Frontal cortex (tissue), 4 donors: ENCODE measurements around the gene LRRC55. TPM values are rescaled to one million over a fixed set of nuclear protein-coding genes. Genes with fewer than 3 reads are reported as not detected.

Source experiments
- DNase-seq, 2 donors: peaks; one replicate each; pipeline ENCODE4 v3.0.0; 2012; ENCODE audit warnings: low spot score in 2 of 2
- FAIRE-seq: peaks from 2 replicates; lab custom pipeline; 2012; peaks lifted over from hg19 to GRCh38; lab: Jason Lieb, UNC
- total RNA-seq: library from RNA; depleted of rRNA; stranded (reverse); fragments of >200 nt; gene quantifications from one replicate; pipeline ENCODE4 v1.2.3, GENCODE V29; 2014
- donor health status: control.
- donor health status: control.
- donor health status: control.

LRRC55 gene
- total RNA-seq, 1 donor from 2014 or later = 15.9 TPM

DNA sequence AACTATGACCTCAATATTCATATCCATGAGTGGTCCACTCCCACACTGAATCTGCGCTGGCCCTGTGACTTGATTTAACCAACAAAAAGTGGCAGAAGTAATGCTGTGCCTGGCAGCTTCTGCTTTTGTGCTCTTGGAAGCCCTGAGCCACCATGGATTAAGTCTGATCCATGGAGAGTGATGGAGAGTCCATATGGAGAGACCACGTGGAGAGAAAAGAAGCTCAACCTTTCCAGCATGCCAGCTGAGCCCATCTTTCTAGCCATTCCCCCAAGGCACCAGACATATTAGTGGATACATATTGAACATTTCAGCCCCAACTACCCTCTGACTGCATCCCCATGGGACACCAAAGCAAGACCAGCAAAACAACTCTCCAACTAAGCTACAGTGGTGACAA is 16.0 kb downstream of the LRRC55 start:
- DNase-seq = no peak
- FAIRE-seq = no peak

DNA sequence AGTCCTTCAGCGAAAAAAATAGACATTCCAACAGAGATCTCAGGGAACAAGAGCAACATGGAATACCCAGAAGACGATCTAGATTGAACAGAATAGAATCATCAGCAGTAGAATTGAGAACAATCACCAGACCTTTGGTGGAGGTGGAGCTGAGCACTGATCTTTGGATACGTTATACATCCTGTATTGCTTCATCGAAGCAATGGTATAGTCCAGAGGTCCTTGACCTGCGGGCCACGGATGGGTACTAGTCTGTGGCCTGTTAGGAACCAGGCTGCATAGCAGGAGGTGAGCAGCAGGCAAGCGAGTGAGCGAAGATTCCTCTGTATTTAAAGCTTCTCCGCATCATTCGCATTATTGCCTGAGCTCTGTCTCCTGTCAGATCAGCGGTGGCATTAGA is 17.6 kb downstream of the LRRC55 start:
- DNase-seq (no peak), FAIRE-seq (no peak)

DNA sequence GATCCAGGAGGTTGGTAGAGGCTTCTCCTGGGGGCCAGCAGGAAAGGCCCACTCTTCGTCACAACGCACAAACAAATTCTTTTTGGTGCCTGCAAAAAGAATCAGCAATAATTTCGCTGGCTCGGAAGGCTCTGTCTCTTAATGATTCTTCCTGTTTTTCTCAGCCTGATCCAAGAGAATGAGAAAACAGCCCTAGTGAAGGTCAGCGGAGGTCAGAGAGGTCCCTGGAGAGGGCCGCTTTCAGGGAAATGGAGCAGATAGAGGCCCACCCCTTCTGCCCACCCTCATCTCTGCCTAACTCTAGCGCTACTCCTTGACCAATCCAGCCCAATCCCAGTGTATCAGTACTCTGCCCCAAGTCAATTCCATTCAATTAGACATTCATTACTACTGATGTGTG is 19.2 kb downstream of the LRRC55 start:
- FAIRE-seq = no peak

DNA sequence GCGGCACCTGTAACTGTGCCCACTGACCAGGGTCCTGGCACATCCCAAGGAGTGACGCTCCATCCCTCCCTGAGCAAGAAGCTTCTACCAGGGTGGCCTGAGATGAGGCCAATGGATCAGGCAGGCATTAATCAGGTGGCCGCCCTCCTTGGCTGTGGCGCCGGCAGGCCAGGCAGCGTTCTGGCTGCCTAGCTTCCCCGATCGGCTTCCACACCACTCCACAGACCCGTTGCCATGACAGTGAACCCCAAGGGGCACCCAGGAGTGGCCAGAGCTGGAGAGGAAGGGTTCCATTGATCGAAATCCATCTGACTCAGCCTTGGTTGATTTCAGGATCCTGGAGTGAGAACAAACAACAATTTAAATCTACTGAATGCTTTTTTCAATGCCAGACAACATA is 20.5 kb downstream of the LRRC55 start:
- no peak for FAIRE-seq
- no peak for DNase-seq

More for the DNA sequence above, 19.2 kb downstream of the LRRC55 start:
- DNase-seq = no peak

DNA sequence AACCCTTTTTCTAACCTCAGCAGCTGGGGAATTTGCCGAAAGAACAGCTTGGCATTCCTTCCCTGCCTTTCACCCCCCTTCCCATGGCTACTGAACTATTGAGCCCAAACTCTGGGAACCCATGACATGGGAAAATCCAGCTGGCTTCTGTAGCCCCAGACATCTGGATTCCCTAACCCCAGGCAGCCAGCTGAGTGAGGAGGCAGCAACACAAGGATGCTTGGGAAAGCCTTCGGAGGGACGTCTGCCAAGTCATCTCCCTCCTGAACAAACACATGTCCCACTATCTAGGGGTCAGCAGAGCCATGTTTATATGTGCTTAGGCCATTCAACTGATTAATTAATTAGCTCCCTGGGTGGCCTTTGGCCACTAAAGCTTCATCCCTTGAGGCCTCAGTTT is 21.6 kb downstream of the LRRC55 start:
- no peak for DNase-seq

DNA sequence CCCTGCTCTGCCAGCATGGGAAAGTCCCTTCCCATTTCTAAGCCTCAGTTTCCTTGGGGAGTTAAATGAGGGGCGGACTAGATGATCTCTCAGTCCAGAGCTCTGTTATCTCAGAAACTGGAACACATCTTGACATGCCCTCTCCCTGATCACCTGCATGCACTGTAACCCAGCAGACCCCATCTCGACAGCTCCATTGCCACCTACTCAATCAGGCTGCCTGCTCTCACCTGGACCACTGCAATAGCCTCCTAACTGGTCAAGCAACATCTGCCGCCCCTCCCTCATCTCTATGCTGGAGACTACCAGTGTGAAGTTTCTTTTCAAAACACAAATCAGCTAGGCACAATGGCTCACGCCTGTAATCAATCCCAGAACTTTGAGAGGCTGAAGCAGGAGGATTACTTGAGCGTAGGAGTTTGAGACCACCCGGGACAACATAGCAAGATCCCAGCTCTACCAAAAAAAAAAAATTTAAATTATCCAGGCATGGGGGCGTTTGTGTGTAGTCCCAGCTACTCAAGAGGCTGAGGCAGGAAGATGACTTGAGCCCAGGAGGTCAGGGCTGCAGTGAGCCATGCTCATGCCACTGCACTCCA is 22.2 kb downstream of the LRRC55 start:
- no peak for FAIRE-seq

More for the DNA sequence above, 21.6 kb downstream of the LRRC55 start:
- no peak for FAIRE-seq

DNA sequence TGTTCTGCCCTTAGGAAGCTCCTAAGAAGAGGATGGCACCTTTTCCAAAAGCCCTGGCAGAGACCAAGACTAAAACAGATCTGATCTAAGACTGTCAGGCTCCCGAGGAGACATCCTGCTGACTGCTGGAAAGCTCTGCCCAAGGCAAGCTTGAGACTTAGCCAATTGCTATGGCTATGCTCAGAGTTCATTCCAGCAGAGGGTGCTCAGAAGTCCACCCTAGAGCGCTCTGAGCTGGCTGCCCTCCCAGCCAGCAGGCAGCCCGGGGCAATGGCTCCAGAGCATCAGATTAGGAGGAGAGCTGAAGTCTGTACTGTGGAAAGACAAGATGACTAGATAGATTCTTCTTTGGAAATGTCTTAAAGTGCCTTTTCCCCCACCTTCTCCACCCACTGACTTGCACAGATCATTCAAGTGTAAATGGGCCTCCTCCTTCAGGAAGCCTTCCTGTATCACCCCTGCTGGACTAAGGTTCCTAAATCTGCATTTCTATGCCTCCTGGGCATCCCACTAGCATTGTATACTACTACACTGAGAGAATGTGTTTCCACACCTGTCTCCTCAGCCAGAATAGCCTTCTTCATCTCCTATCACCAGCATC is 23.4 kb downstream of the LRRC55 start:
- DNase-seq = no peak
- FAIRE-seq = no peak

More for the DNA sequence above, 22.2 kb downstream of the LRRC55 start:
- no peak for DNase-seq

DNA sequence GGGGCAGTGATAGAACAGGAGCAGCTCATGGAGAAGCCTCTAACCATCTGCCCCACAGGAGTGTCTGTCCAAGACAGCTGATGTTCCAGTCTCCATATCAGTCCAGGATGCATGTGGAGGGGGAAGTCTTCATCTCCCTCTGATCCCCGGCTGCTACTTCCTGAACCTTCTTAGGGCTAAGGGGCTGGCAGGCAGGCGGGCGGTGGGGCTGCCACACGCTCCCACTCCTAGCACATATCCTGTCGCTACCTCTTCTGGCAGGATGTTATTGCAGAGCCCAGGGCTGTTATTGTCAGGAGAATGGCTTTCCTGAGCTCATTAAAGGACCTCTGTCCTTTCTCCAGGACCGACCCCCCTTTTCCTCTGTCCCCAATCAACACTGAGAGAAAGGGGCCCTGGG is 25.4 kb downstream of the LRRC55 start:
- no peak for DNase-seq
- FAIRE-seq = no peak

DNA sequence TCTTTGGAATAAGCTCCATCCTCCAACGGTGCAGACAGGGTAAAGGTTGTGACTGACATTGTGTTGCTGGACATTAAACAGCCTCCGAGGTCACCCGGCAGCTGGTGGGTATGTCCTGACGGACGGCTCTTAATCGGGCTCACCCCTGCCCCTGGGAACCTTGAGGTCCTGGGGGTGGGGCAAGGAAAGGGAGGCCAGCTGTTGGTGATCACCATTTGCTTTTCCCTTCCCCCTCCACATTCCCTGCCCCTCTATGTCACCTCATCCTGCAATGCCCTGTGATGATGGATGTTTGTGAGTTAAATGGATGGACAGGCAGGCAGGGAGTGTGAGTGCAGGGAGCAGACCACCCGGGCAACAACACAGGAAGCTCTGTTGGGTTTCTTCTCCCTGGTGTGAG is 29.0 kb downstream of the LRRC55 start:
- DNase-seq (no peak), FAIRE-seq (no peak)

DNA sequence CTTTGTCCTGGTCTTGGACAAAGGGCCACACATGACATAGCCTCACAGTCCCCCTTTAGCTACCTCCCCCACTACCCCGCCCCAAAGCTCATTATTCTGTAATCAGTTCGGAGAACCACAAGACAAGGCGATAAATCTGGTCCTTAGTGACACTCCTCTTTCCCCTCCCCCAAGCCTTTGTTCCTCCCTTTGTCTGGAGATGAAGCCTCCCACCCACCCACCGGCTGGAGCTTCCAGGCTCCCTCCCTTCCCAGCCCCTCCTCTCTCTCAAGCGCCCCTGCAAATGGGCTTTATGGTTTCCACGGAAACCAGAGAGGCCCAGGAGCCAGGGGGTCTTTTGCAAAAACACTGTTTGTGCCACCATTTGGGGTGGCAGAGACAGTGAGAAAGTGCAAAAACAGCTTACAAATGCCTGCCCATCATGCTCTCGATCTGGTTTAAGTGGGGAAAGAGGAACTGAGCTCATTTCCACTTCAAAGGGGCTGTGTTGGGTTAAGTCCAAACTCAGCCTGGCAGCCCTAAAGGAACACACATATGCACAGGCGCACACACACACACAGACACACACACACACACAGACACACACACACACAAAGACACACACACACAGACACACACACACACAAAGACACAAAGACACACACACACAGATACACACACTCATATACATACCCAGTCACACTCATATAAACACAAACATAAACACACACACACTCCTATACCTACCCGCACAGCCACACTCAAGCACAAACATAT is 31.8 kb downstream of the LRRC55 start:
- no peak for DNase-seq
- FAIRE-seq = no peak

DNA sequence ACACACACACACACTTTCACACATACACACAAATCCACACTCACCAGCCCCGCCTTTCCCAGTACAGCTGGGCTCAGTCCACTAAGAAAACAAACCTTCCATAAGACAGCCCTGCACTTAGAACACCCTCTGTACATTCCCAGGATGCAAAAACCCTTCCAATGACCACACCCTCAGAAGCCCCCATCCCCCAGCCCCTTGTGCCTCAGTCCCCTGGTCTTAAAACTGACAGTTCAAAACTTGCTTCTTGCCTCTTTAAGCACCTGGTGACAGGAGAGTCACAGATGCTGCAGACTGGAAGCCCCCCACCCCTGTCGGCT is 32.3 kb downstream of the LRRC55 start:
- FAIRE-seq (no peak), DNase-seq (no peak)

DNA sequence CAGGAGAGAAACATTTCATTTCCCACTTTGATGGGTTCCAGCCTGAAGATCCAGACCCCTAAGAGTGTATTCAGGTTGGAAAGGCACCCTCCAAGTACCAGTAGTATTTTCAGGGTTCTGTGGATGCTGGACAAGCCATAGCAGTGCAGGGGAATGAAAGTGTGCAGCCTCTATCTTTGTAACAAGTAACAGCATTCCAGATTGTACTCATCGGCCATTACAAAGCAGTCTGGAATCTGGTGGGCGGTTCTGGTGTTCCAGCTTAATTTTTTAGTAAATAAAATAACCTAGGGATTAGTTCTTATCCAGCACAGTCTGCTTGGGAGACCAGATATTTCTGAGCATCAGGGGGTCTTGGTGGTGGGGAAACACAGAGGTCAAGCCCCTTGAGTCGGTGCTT is 32.7 kb downstream of the LRRC55 start:
- FAIRE-seq = no peak
- DNase-seq = no peak

DNA sequence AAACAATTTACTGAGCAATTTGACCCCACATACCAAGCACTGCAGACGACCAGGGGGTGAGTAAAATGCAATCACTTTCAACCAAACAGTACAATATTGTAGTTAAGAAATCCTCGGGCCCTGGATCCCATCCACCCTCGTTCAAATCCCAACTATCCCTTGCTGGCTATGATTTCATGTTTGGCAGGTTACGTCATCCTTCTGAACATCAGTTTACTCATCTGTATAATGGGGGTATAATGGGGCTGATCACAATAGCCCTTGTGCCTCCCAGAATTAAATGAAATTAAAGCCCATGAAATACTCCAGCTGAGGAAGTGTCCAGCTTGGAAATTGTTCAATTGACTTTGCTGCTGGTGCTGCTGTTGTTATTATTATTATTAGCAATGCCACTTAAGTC is 34.7 kb downstream of the LRRC55 start:
- no peak for FAIRE-seq

DNA sequence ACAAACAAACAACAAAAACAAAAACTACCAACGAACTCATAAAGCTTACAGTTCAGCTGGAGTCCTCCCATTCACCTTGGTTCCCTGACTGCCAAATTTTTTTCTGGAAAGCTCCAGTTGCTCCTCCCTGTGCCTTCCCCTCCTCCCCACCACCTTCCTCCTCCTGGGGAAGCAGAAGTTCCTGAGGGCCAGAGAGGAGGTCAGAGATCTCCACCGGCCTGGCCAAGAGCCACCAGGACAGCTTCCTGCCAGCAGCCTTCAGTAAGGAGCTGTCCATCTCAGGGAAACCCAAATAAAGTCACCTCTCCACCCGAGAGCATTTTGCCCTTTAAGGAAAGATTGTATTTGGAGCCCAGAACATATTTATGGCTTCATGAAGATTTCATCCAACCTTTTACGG is 35.3 kb downstream of the LRRC55 start:
- FAIRE-seq (no peak), DNase-seq (no peak)

More for the DNA sequence above, 34.7 kb downstream of the LRRC55 start:
- no peak for DNase-seq

DNA sequence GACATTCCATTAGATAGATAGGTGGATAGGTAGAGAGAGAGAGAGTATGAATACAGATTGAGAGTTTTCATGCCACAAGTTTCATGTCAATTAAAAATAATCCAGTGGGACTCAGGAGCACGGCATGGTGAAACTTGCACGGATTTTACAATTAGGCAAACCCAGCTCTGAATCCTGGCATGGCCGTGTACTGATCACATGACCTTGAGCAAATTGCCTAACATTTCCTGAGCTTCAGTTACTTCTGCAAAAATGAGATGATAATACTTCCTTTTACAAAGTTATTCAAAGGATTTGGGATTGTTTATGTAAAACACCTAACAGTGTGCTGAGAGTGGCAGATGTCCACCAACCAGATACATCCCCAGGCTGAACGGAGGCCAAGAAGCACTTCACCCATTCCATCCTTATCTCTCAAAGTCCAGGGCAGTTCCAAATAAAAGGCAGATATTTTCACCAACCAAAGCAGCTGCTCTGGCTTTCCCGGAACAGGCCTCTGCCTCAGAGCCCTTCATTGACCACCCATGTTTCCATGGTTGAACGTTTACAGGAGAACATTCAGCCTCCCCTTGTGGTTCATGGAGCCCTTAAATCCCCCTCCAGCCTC is 37.4 kb downstream of the LRRC55 start:
- no peak for DNase-seq

DNA sequence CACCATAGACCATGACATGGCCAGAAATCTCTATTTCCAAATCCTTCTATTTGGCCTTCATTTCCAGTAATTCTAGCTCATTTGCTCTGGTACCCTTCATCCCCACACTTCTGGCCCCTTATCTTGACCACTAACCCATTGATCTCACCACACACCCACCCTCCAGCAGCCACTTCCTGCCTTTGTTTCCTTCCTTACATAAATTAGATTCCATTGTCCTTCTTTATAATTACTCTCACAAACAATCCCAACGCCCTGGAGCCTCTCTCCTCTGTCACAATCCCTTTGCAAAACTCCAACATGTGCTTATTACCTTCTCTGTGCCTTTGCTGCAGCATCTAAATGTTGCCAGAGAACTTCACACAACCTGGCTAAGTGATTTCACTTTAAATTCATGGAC is 40.5 kb downstream of the LRRC55 start:
- no peak for FAIRE-seq
- no peak for DNase-seq

More for the DNA sequence above, 37.4 kb downstream of the LRRC55 start:
- FAIRE-seq = no peak

DNA sequence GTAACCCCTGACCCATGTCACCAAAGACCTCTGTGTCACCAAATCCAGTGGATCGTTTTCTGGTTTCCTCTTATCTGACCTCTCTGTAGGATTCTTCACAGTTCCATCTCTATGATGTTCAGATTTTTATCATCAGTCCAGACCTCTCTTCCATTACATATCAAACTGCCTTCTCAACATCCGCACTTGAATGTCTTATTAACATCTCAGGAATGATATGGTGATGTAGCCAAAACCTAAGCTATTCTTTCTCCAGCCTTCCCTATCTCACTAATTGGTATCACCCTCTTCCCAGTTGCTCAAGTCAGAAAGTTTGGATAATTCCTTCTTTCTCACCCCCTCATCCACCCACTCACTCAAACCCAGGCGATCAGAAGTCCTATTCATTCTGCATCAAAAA is 41.8 kb downstream of the LRRC55 start:
- DNase-seq = no peak
- FAIRE-seq = no peak

DNA sequence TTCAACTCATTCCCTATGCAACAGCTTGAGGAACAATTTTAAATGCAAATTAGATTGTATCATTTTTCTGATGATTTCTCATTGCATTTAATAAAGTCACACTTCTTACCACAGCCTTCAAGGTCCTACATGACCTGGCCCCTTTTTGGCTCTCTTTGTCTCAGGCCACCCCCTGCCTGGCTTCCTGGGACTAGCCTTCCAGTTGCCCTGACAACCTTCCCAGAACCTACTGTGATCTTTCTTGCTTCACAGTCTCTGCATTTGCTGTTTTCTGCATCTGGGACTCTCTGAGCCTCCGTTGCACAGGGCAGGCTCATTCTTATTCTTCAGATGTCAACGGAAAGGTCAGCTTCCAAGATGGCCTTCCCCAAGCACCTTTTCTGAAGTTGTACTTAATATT is 42.4 kb downstream of the LRRC55 start:
- DNase-seq (no peak), FAIRE-seq (no peak)

DNA sequence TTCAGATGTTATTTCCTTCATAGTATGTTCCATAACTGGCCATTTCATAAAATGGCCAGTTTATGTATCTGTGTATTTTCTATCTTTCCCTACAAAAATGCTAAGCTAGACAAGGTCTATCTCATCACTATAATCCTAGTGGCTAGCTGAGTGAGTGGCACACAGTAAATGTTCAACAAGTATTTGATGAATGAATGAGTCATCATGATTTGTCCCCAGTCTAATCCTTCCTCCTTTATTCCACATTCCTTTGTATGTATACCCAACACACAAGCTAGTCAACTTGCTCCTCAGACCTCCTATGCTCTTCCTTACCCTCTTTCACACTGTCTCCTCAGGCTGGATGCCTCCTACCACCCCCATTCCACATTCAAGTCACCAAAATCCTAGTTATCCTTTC is 42.8 kb downstream of the LRRC55 start:
- no peak for FAIRE-seq
- no peak for DNase-seq

DNA sequence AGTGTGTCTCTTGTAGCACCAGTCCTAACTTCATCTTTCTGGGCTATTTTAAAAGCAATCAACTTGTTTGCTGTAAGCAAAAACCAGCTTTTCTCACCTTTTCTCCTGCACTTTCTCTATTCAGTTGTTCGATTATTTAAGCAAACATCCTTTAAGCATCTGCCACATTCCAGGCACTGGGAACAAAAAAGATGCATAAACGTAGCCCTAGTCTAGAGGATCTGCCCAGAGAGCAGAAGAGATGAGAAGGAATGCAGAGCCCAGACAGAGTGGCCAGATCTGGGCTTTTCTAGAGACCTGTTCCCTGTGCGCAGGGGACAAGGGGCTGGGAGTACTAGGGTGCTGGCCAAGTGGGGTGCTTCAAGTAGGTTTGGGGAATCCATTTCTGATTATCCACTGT is 46.8 kb downstream of the LRRC55 start:
- no peak for DNase-seq

DNA sequence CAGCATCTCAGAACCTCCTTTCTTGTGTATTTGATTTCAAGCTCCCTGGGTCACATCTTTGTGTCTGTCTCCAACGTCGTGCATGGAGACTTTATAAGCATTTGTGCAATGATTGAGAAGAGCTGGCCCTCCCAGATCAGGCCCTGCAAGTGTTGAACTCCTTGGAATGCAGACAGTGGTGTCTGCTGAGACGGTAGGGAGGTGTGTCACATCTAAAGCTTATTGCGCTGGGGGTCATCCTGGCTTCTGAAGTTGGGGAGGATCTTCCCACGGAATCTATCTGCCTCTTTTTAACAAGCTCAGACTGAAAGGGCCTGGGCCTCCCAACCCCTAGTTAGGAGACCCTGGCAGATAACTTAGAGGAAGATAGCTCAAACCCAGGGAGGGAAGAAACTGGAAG is 48.6 kb downstream of the LRRC55 start:
- no peak for FAIRE-seq
- DNase-seq = no peak

More for the DNA sequence above, 46.8 kb downstream of the LRRC55 start:
- no peak for FAIRE-seq
